Thyroid gland (tissue), 4 donors: ENCODE results near the gene MVB12B.

Experiments
- CTCF ChIP-seq, 6 experiments: fragments of 200-600 bp in 3 of 6; fragments of 450-650 bp in 3 of 6; sonication (generic) in 3 of 6; IDR thresholded peaks; one replicate each; pipeline ENCODE4 v1.5.1; 2016 to 2019; ENCODE audit warnings: antibody characterized with exemption in 6 of 6, mild to moderate bottlenecking in 2 of 6, inconsistent platforms in 1 of 6, moderate library complexity in 1 of 6
- POLR2A ChIP-seq, 2 donors: fragments of 450-650 bp; IDR thresholded peaks; one replicate each; pipeline ENCODE4 v1.6.1; 2017; ENCODE audit warnings: antibody characterized with exemption in 2 of 2, mild to moderate bottlenecking in 2 of 2, moderate library complexity in 1 of 2

GRCh38 chr9:126486276-126486675, 159.6 kb downstream of the MVB12B start:
- TF ChIP-seq CTCF (IDR thresholded peaks at IDR 0.05): no peak
- no peak for TF ChIP-seq POLR2A (IDR thresholded peaks at IDR 0.05)
